Limb (tissue), 2 donors: Measurements from ENCODE around the gene RBM20.
"Not testable (repeated sequence)": the region's sequence is repeated elsewhere in the genome, so short reads cannot be mapped to it uniquely, and the experiment has no call there.

Experiments
- DNase-seq, 2 donors: peaks; one replicate each; pipeline ENCODE4 v3.0.0-alpha.2; 2016; ENCODE audit errors: extremely low spot score in 2 of 2

The RBM20 gene

GRCh38 chr10:110643653-110644597 is at the start of gene RBM20:
Gene RBM20, plus strand, starts transcription at chr10:110644336. Its CDS starts 119 bp downstream, at chr10:110644455.
- peak in 1 of 2 donors; percentile 75 for DNase-seq

GRCh38 chr10:110597476-110597875 is 46.7 kb upstream of the RBM20 start:
- DNase-seq: no peak

GRCh38 chr10:110600487-110601101 is 43.5 kb upstream of the RBM20 start:
- DNase-seq: no peak

GRCh38 chr10:110601581-110601980 is 42.6 kb upstream of the RBM20 start:
- no peak for DNase-seq

GRCh38 chr10:110608087-110608486 is 36.0 kb upstream of the RBM20 start:
- DNase-seq: no peak

- DNase-seq: no peak
Measured at GRCh38 chr10:110609605-110610004, 34.5 kb upstream of the RBM20 start.

GRCh38 chr10:110610308-110610774 is 33.8 kb upstream of the RBM20 start:
- DNase-seq: peak; percentile 73 to 75

GRCh38 chr10:110610781-110611180 is 33.4 kb upstream of the RBM20 start:
- DNase-seq: not testable (repeated sequence)

- no peak for DNase-seq
Measured at GRCh38 chr10:110612087-110612486, 32.0 kb upstream of the RBM20 start.

- no peak for DNase-seq
Measured at GRCh38 chr10:110612629-110613028, 31.5 kb upstream of the RBM20 start.

- DNase-seq: no peak
Measured at GRCh38 chr10:110613341-110613995, 30.7 kb upstream of the RBM20 start.

- DNase-seq: no peak
Measured at GRCh38 chr10:110613996-110614495, 30.1 kb upstream of the RBM20 start.

GRCh38 chr10:110615057-110615747 is 28.9 kb upstream of the RBM20 start:
- no peak for DNase-seq

- DNase-seq: no peak
Measured at GRCh38 chr10:110616493-110617033, 27.6 kb upstream of the RBM20 start.

GRCh38 chr10:110617425-110618229 is 26.5 kb upstream of the RBM20 start:
- DNase-seq: peak; percentile 46 to 63

- no peak for DNase-seq
Measured at GRCh38 chr10:110618230-110618610, 25.9 kb upstream of the RBM20 start.

GRCh38 chr10:110619514-110620397 is 24.4 kb upstream of the RBM20 start:
- DNase-seq: peak; percentile 18 to 57

- DNase-seq: no peak
Measured at GRCh38 chr10:110620398-110620719, 23.8 kb upstream of the RBM20 start.

GRCh38 chr10:110623316-110623715 is 20.8 kb upstream of the RBM20 start:
- DNase-seq: not testable (repeated sequence)
